Endothelial cell of umbilical vein (primary cell): ENCODE measurements around the gene MRPL21. TPM values are rescaled to one million over a fixed set of nuclear protein-coding genes. Genes with fewer than 3 reads are reported as not detected.

ENCODE experiments used
- BruUV-seq: library from RNA; stranded (reverse); fragments of 400-500 nt; replicated peaks from 2 replicates; lab custom pipeline; 2021; lab: Mats Ljungman, UMichigan
- CTCF ChIA-PET: fragments of 300-600, 350-600 bp; sonication (Branson Sonifier 250); formaldehyde crosslinking; loops from one replicate; lab custom pipeline; 2021; ENCODE audit warnings: antibody characterized with exemption, inconsistent platforms; lab: Charles Lee
- POLR2A ChIA-PET: fragments of 300-600, 350-600 bp; sonication (Branson Sonifier 250); formaldehyde crosslinking; loops from one replicate; lab custom pipeline; 2021; ENCODE audit warnings: antibody characterized with exemption, inconsistent platforms; lab: Charles Lee
- DNase-seq: peaks from one replicate; pipeline ENCODE4 v3.0.0-alpha.2; 2011; ENCODE audit warnings: low read depth, low spot score
- FAIRE-seq: peaks from 2 replicates; lab custom pipeline; 2011; peaks lifted over from hg19 to GRCh38; lab: Jason Lieb, UNC
- H2AFZ ChIP-seq: 2 replicates; pipeline ENCODE4 v1.6.0; 2012; ENCODE audit warnings: low read depth, low read length, control low read depth, inconsistent platforms
- H3K27ac ChIP-seq: 2 replicates; pipeline ENCODE4 v1.5.1; 2011; ENCODE audit warnings: low read depth, mild to moderate bottlenecking, control low read depth, low read length, moderate library complexity; ENCODE audit not compliant: insufficient read depth
- H3K27me3 ChIP-seq, 2 experiments: 2 replicates each; pipeline versions ENCODE4 v1.6.0 to v1.6.1; 2011; ENCODE audit warnings: low read length in 2 of 2, mixed read lengths in 1 of 2; ENCODE audit not compliant: control insufficient read depth in 2 of 2, insufficient read depth in 2 of 2
- H3K36me3 ChIP-seq, 2 experiments: 2 replicates in 1 of 2; 3 replicates in 1 of 2; pipeline ENCODE4 v1.5.1; 2011; ENCODE audit warnings: low read length in 2 of 2, mild to moderate bottlenecking in 1 of 2, moderate library complexity in 1 of 2; ENCODE audit not compliant: control insufficient read depth in 2 of 2, insufficient read depth in 2 of 2; ENCODE audit errors: extremely low read depth in 1 of 2
- H3K4me1 ChIP-seq: 3 replicates; pipeline ENCODE4 v1.5.1; 2011; ENCODE audit warnings: mild to moderate bottlenecking, low read length; ENCODE audit not compliant: control insufficient read depth, insufficient read depth; ENCODE audit errors: extremely low read depth
- H3K4me2 ChIP-seq: 2 replicates; pipeline ENCODE4 v1.6.1; 2011; ENCODE audit warnings: low read length, control low read depth, mixed read lengths; ENCODE audit not compliant: insufficient read depth
- H3K4me3 ChIP-seq, 3 experiments: fragments of 200-600 bp in 1 of 3; sonication (generic), shearing (Covaris generic) in 1 of 3; replicated peaks in 1 of 3; 2 replicates each; pipeline ENCODE4 v1.5.1; 2011 to 2016; ENCODE audit warnings: control low read depth in 3 of 3, low read length in 3 of 3, mild to moderate bottlenecking in 2 of 3, inconsistent platforms in 1 of 3, low read depth in 1 of 3, moderate library complexity in 1 of 3; ENCODE audit not compliant: insufficient read depth in 1 of 3
- H3K79me2 ChIP-seq: 2 replicates; pipeline ENCODE4 v1.6.0; 2012; ENCODE audit warnings: low read length, inconsistent platforms; ENCODE audit not compliant: control insufficient read depth, insufficient read depth
- H3K9ac ChIP-seq: replicated peaks from 2 replicates; pipeline ENCODE3; 2011; ENCODE audit warnings: low read length, control low read depth; ENCODE audit not compliant: insufficient read depth; ENCODE audit errors: extremely low read depth
- H3K9me1 ChIP-seq: replicated peaks from 3 replicates; pipeline ENCODE4 v1.6.0; 2011; ENCODE audit warnings: mild to moderate bottlenecking, low read length; ENCODE audit not compliant: control insufficient read depth, insufficient read depth; ENCODE audit errors: extremely low read depth
- H3K9me3 ChIP-seq: replicated peaks from 2 replicates; pipeline ENCODE4 v1.5.1; 2012; ENCODE audit warnings: low read length, inconsistent platforms; ENCODE audit not compliant: control insufficient read depth, insufficient read depth
- H4K20me1 ChIP-seq: replicated peaks from 2 replicates; pipeline ENCODE3; 2011; ENCODE audit warnings: mild to moderate bottlenecking, low read length; ENCODE audit not compliant: control insufficient read depth, insufficient read depth; ENCODE audit errors: extremely low read depth
- CTCF ChIP-seq, 2 donors: IDR thresholded peaks; 1 replicate in 1 of 2; 2 replicates in 1 of 2; pipeline ENCODE4 v1.5.1; 2011; ENCODE audit warnings: low read length in 2 of 2, mild to moderate bottlenecking in 2 of 2, moderate library complexity in 2 of 2, control low read depth in 1 of 2, inconsistent platforms in 1 of 2, low read depth in 1 of 2; ENCODE audit not compliant: insufficient read depth in 1 of 2; ENCODE audit errors: extremely low read depth in 1 of 2
- EZH2 ChIP-seq: IDR thresholded peaks from 2 replicates; pipeline ENCODE4 v1.6.1; 2012; ENCODE audit warnings: borderline replicate concordance, low read depth, mild to moderate bottlenecking, moderate library complexity, low read length, inconsistent platforms; ENCODE audit not compliant: severe bottlenecking
- FOS ChIP-seq: IDR thresholded peaks from 2 replicates; pipeline ENCODE4 v1.6.1; 2011; ENCODE audit warnings: mild to moderate bottlenecking, low read length, moderate library complexity, borderline replicate concordance; ENCODE audit not compliant: insufficient read depth
- GATA2 ChIP-seq: IDR thresholded peaks from 2 replicates; pipeline ENCODE4 v1.7.0; 2011; ENCODE audit warnings: low read depth, mild to moderate bottlenecking, moderate library complexity, mixed read lengths, low read length; ENCODE audit not compliant: insufficient read length, insufficient read depth
- MAX ChIP-seq: IDR thresholded peaks from 2 replicates; pipeline ENCODE4 v1.6.1; 2011; ENCODE audit not compliant: insufficient read depth, insufficient read length
- POLR2AphosphoS5 ChIP-seq: IDR thresholded peaks from 2 replicates; pipeline ENCODE4 v1.6.1; 2012; ENCODE audit warnings: low read depth, mild to moderate bottlenecking, control low read depth, low read length, moderate library complexity; ENCODE audit not compliant: insufficient read depth
- dilution Hi-C: fragments of 300-500 bp; cut with MboI; formaldehyde crosslinking; loops from one replicate; pipeline ENCODE4 v1.15.0; 2019; ENCODE audit warnings: low sequenced_read_pairs; ENCODE audit not compliant: extremely low pct_ligation_motif_present
- intact Hi-C: fragments of 100-400 bp; cut with micrococcal nuclease; formaldehyde crosslinking; loops from one replicate; pipeline ENCODE4 v1.10.0; 2022
- polyA plus RNA-seq, 4 experiments: library from polyadenylated mRNA; depleted of rRNA in 3 of 4; stranded (reverse) in 3 of 4; unstranded in 1 of 4; fragments of >200 nt; gene quantifications; 2 replicates each; pipeline versions ENCODE4 v1.2.1 to v1.2.3, GENCODE V29; 2011 to 2012; ENCODE audit warnings: missing spikeins in 1 of 4
- total RNA-seq: library from RNA; stranded (reverse); gene quantifications from 2 replicates; pipeline ENCODE4 v1.2.3, GENCODE V29; 2021

The MRPL21 gene
- total and polyA plus RNA-seq, 2 donors (not counting 3 experiments of a cell fraction or from before 2014, with no cell fraction given), result 52.2 to 65.5 TPM

GRCh38 chr11:68931911-68932310, 28.3 kb upstream of the MRPL21 start:
- Histone ChIP-seq H3K9me1 (no peaks in the 10 kb centered on the region), H3K4me2 (no peak overlapping the region), H3K9me3 (no peaks in the 10 kb centered on the region), H4K20me1 (no peaks in the 10 kb centered on the region), H3K27ac (no peak overlapping the region), H3K9ac (no peak overlapping the region), H3K4me3 (no peak overlapping the region), H2AFZ (no peak overlapping the region), H3K27me3 (no peaks in the 10 kb centered on the region), H3K36me3 (peaks cover 5 to 50% of the 10 kb centered on the region in 2 experiments), H3K4me1 (no peaks in the 10 kb centered on the region), H3K79me2 (no peaks in the 10 kb centered on the region)
- BruUV-seq, result no TSS peak
- dilution Hi-C loops (no loop called here), intact Hi-C loops (no loop called here)
- CTCF ChIA-PET, result no interaction called here
- POLR2A ChIA-PET, result no interaction called here
- no peak for DNase-seq
- no peak for FAIRE-seq
- no peak for TF ChIP-seq EZH2
- no peak for TF ChIP-seq POLR2AphosphoS5
- TF ChIP-seq CTCF (IDR thresholded peaks at IDR 0.05; ENCODE audit: extremely low read depth in 1 of 2, insufficient read depth in 1 of 2, low read depth in 1 of 2, low read length in 2 of 2), result no peak
- TF ChIP-seq MAX, result no peak
- no peak for TF ChIP-seq GATA2
- TF ChIP-seq FOS, result no peak
